ENCODE data around the gene FGF1. TPM values are rescaled to one million over a fixed set of nuclear protein-coding genes. Genes with fewer than 3 reads are reported as not detected.

Gene FGF1
- total RNA-seq, 1 donor from 2014 or later = 1.8 TPM

DNA sequence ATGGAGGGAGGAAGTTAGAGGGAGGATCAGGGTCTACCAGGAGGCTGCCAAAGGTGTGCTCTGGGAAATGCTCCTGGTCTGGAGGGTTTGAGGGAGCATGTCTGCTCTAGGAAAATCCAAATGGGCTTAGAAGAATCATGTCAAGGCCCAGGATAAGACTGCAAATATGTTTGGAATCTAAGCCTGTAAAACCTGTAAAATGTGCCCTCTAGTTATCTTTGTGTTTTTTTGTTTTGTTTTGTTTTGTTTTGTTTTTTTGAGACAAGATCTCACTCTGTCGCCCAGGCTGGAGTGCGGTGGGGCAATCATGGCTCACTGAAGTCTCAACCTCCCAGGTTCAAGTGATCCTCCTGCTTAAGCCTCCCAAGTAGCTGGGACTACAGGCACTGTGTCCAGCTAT, 135.4 kb downstream of the FGF1 start:
- Histone ChIP-seq H3K4me3 (no peak overlapping the region), H3K27me3 (peaks cover 7% of the 10 kb centered on the region), H3K36me3 (no peaks in the 10 kb centered on the region), H3K4me1 (peaks cover 11% of the 10 kb centered on the region), H3K9me3 (no peaks in the 10 kb centered on the region), H3K27ac (no peak overlapping the region)
- ATAC-seq = no peak
- TF ChIP-seq, protein P1, sequence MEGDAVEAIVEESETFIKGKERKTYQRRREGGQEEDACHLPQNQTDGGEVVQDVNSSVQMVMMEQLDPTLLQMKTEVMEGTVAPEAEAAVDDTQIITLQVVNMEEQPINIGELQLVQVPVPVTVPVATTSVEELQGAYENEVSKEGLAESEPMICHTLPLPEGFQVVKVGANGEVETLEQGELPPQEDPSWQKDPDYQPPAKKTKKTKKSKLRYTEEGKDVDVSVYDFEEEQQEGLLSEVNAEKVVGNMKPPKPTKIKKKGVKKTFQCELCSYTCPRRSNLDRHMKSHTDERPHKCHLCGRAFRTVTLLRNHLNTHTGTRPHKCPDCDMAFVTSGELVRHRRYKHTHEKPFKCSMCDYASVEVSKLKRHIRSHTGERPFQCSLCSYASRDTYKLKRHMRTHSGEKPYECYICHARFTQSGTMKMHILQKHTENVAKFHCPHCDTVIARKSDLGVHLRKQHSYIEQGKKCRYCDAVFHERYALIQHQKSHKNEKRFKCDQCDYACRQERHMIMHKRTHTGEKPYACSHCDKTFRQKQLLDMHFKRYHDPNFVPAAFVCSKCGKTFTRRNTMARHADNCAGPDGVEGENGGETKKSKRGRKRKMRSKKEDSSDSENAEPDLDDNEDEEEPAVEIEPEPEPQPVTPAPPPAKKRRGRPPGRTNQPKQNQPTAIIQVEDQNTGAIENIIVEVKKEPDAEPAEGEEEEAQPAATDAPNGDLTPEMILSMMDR (IDR thresholded peaks at IDR 0.05) = no peak
- intact Hi-C loops (cut with DNase I) = no loop called here
- no peak for DNase-seq

DNA sequence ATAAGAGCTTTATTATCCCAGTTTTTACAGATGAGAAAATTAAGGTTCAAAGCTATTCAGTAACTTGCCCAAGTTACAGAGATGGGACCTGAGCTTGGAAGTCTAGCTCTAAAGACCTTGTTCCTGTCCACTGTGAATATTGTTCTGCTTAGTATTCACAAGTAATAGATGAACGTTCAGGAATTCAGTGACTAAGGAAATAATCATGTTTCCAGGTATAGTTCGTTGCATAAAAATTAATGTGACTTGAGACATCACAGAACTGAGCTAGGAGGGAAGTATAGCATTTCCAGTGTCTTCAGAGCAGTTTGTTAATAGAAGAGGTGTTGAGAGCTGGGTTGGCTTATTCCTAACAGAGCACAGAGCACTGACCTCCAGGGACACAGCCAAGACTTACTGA, 136.1 kb downstream of the FGF1 start:
- Histone ChIP-seq H3K27ac (no peak overlapping the region), H3K4me1 (peaks cover 11% of the 10 kb centered on the region), H3K27me3 (peaks cover 7% of the 10 kb centered on the region), H3K36me3 (no peaks in the 10 kb centered on the region), H3K9me3 (no peaks in the 10 kb centered on the region), H3K4me3 (no peak overlapping the region)
- ATAC-seq (no peak), DNase-seq (no peak)
- intact Hi-C loops (cut with DNase I) = loop anchor here (5.0 kb wide), 1 partner anchor 398 kb away; no protein-coding TSS in a partner anchor
- TF ChIP-seq, protein P1 (IDR thresholded peaks at IDR 0.05) = no peak

DNA sequence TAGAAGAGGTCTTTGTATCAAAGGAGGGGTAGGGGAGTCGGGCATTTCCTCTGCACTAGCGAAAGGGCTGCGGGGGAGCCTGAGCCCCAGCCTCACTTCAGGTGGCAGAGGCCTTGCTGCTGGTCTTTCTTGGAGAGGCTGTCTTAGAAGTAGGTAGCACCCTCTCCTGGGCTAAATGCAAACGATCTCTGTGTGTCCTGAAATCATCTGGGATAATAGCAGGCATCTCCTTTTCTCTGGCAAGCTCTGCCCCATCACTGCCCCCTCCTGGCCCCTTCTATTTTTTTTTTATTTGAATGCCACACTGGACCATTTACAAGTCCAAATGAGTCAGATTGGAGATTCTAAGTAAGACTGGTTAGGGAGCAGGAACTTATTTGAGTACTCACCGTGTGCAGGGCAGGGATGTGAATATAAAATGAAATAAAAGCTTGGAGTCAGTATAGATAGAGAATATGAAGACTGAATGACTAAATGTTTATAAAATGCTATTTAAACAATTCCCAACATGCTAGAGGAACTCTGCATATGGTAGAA, 137.1 kb downstream of the FGF1 start:
- Histone ChIP-seq H3K27ac (no peak overlapping the region), H3K4me1 (peaks cover 16% of the 10 kb centered on the region), H3K4me3 (no peak overlapping the region), H3K9me3 (no peaks in the 10 kb centered on the region), H3K27me3 (peaks cover 7% of the 10 kb centered on the region), H3K36me3 (no peaks in the 10 kb centered on the region)
- TF ChIP-seq, protein P1 (IDR thresholded peaks at IDR 0.05) = peak; percentile 80
- peak; percentile 96 for ATAC-seq
- DNase-seq = no peak
- intact Hi-C loops (cut with DNase I) = loop anchor here (5.0 kb wide), 1 partner anchor 397 kb away; no protein-coding TSS in a partner anchor

DNA sequence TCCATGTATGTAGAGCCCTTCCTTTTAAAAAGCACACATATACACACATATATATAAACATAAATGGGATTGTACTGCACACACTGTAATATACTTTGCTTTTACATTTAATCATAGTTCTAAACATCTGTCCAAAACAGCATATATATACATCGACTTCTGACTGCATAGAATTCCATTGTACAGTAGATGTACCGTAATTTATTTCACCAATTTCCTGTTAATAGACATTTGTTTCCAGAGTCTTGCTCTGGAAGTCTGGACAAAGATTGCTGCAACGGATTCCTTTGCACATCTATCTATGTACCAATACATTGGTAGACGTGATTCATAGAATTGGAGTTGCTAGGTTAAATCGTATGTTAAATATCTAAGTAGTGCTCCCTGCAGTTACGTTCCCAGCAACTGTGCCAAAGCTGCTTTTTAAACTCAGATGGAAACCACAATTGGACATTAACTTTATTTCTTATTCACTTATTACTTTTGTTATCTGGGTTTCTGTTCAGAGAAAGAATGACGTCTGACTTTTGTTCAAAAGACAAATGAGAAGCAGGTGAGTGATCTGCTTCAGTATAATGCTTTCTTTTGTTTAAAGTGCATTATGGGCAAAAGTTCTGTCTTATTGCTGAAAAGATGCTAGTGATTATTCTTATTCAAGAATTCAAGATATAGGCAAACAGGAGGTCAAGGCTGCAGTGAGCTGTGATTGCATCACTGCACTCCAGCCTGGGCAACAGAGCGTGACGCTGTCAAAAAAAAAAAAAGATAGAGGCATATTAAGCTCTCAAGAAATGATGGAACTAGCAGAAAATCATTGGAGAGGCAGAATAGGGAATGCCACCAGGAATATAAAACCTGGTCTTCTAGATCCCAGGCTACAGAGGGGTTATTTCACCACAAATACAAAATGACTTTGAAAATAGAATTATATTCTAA, 138.2 kb downstream of the FGF1 start:
- DNase-seq (no peak), ATAC-seq (no peak)
- intact Hi-C loops (cut with DNase I) = loop anchor here (5.0 kb wide), 1 partner anchor 395 kb away; no protein-coding TSS in a partner anchor
- Histone ChIP-seq H3K27ac (no peak overlapping the region), H3K9me3 (no peaks in the 10 kb centered on the region), H3K27me3 (peaks cover 7% of the 10 kb centered on the region), H3K4me1 (peaks cover 22% of the 10 kb centered on the region), H3K36me3 (no peaks in the 10 kb centered on the region), H3K4me3 (no peak overlapping the region)
- TF ChIP-seq, protein P1 (IDR thresholded peaks at IDR 0.05) = no peak

DNA sequence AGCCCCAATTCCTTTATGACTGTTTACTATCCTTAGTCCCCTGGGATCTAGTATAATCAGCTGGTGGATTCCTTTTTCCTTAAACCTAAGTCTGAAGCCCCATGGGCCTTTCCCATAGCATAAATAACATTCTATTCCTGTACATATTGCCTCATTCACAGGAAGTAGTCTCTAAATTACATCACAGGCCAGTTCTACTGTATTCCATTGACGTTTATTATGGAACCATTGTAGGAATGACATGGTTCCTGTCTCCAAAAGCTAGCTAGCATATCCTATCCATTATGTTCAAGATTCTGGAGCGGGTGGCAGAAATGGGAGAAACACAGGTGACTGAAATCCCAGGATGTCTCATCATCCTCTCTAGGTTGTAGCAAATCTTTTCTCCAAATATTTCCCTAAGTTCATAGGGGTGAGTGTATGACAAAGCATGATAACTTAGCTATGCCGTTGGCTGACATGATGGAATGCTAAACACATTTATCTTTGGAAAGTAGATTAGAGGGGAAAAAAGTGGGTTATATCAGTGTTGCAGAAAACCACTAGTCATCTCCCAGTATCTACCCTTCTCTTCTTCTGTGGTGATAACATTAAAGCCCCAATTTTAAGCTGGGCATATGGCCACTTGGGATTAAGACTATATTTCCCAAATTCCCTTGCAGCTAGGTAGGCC, 140.1 kb downstream of the FGF1 start:
- Histone ChIP-seq H3K9me3 (no peaks in the 10 kb centered on the region), H3K36me3 (no peaks in the 10 kb centered on the region), H3K4me1 (peaks cover 23% of the 10 kb centered on the region), H3K27ac (no peak overlapping the region), H3K27me3 (no peaks in the 10 kb centered on the region), H3K4me3 (no peak overlapping the region)
- no peak for DNase-seq
- intact Hi-C loops (cut with DNase I) = loop anchor here (5.0 kb wide), 1 partner anchor 393 kb away; no protein-coding TSS in a partner anchor
- TF ChIP-seq, protein P1 (IDR thresholded peaks at IDR 0.05) = no peak
- no peak for ATAC-seq
